Activated T-cell treated with anti-CD3 and anti-CD28 coated beads for 48 hours (primary cell): ENCODE data around the gene ETNK1.

ENCODE experiments used
- DNase-seq: peaks from one replicate; pipeline ENCODE4 v3.0.0-alpha.2; 2020; ENCODE audit warnings: low read depth

ETNK1 gene

DNA sequence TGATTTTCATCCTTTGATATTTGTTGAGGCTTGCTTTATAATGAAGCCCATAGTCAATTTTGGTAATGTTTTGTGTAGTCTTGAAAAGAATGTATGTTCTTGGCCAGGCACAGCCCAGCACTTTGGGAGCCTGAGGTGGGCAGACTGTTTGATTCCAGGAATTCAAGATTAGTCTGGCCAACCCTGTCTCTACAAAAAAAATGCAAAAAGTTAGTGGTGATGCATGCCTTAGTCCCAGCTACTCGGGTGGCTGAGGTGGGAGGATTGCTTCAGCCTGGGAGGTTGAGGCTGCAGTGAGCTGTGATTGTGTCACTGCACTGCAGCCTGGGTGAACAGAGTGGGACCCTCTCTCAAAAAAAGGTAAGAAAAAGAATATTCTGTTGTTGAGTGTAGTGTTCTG lies 10.8 kb downstream of the ETNK1 start:
- DNase-seq = no peak

DNA sequence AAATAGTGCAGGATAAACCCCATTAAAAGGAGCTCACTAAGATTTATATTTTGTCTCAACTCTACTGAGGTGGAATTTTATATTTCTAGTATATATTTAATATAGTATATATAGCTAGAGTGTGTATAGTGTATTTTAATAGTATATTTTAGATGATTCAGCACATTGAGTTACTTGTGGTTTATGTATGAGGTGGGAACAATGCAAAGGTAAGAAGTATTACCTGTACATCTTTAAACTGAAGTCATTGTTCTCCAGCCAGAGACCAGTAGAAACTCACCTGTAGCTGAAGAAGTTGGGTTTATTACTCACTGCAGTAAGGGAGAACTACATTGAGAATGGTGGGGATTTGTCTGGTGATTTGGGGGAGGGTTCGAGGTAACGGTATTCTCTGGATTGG lies 15.9 kb downstream of the ETNK1 start:
- DNase-seq = no peak

DNA sequence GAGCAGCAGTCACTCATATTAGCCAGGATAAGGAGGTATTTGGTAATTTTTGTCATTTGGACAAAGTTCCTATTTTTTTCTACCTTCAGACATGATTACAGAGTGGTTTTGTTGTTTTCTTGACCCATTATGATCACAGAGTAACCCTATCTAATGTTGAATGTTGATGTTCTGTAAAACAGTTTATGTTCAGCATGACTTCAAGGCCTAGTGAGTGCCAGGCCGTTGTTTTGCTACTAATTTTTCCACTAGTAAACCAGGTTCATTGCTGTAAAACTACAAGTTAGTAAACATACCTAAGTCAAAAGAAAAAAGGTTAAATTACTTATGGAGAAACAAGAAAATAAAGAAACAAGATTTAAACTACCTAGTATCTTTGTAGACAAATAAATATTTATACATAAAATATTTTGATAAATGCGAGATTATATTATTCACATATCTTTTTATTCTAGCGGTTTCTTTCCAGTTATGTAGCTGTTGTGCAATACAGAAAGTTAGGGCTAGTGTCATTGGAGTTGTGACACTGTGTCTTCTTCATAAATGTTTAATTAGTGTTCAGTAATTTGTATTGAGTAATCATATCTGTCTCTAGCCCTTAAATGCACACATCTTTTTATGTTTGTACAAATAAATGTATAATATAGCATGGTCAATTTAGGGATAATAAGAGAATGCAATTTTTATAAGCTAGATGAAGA lies 16.5 kb downstream of the ETNK1 start:
- no peak for DNase-seq

DNA sequence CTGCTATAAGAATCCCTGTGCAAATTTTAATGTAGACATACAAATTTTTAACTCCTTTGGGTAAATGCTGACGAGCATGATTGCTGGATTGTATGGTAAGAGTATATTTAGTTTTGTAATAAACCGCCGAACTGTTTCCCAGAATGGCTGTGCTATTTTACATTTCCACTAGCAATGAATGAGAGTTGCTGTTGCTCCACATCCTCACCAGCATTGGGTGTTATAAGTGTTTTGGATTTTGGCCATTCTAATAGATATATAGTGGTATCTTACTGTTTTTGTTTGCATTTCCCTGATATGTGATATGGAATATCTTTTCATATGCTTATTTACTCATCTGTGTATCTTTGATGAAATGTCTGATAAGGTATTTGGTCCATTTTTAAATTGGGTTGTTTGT lies 23.7 kb downstream of the ETNK1 start:
- DNase-seq = no peak

DNA sequence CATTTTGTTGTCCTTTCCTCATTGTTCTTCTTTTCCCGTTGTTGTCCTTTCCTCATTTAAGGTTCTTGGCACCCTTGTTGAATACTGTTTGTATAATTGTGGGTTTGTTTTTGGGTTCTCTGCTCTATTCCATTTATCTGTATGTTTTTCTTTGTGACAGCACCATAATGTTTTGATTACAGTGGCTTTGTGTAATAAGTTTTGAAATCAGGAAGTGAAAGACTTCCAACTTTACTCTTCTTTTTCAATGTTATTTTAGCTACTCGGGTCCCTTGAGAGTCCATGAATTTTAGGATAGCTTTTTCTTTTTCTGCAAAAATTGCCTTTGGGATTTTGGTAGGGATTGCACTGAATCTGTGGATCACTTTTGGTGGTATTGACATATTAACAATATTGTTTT lies 28.1 kb downstream of the ETNK1 start:
- no peak for DNase-seq

DNA sequence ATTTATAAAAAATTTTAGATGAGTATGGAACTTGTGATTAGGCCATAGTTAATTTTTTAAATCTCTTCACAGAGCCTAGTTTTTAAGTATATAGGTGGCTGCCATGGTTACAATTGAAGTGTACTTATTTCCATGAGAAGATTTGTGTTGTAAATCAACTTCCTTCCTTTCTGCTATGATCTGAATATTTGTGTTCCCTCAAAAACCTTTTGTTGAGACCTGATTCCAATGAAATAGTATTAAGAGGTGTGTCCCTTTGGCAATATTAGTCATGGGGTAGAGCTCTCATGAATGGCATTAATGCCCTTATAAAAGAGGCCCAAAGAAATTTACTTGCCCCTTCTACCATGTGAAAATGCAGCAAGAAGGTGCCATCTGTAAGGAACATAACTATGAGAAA lies 28.8 kb downstream of the ETNK1 start:
- no peak for DNase-seq

DNA sequence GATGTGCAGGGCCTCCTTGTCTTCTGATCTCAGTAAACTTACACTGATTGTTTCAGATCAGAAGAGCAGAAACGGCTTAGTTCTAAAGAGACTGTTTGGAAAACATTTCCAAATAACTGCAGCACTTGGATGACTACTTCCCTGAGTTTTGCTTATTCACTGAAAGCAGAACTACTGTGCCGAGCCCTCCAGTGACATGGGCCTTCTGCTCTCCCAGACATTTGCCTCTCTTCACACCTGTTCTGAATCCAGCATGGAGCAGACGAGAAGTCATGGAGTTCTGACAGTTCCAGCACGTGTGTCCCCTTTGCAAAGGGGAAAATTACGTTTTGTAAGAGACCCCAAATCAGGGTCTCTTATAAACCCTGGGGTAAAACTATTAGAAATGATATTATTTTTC lies 31.4 kb downstream of the ETNK1 start:
- DNase-seq = no peak

DNA sequence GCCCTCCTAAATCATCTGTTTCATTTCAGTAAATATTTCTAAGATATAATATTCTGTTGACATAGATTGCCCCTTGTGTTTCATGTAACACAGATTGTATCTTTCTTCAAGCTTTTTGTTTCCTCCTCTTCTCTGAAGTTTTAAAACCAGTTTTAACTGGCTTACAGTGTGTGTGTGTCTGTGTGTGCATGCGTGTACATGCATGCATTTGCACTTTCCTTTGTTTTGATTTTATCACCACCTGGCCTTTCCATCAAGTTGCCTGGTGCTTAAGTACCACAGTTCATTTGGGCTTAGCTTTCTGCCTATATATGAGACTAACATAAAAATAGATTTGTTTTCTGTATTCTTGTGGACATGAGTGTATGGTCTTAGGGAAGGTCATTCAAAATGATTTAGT lies 31.9 kb downstream of the ETNK1 start:
- DNase-seq = no peak

DNA sequence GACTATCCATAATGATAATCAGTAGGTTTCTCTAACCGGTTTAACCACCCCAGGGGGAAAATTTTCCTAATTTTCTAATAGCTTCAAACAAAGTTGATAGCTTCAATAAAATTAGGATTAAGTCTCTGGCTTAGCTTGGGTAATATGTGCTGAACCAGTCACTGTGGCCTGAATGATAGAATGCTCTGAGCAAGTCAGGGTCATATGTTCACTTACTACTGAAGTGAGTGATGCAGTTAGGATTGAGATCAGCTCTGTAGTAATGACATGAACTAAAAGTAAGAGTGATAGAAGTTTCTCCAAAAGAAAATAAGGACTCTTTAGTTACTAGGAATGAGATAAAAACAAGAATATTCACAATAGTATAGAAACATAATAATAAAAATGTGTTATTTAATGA lies 32.6 kb downstream of the ETNK1 start:
- DNase-seq = no peak

DNA sequence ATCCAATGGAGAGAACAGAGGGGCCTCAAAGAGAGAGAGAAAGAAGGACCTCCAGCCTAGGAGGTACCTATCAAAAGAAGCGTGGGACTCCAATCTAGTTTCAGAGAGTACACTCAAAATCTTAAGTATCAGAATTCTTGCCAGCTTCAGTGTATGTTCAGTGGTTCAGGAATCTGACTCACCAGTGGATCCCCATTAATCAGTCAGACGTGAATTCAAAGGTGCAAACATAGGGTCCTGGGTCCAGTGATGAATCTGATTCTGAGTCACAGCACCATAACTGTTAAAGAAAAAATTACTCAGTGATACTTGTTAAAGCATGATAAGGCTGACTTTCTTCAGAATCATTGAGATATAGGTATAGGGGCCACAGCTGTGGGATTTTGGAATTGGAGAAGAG lies 33.2 kb downstream of the ETNK1 start:
- no peak for DNase-seq

DNA sequence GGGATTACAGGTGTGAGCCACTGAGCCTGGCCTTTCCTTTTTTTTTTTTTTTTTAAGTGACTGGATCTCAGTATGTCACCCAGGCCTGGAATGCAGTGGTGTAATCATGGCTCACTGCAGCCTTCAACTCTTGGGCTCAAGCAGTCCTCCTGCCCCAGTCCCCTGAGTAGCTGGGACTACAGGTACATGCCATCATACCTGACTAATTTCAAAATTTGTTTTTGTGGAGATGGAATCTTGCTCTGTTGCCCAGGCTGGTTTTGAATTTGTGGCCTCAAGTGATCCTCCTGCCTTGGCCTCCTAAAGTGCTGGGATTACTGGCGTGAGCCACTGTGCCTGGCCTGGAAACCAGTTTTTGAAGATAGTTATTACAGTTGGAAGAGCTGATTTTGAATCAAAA lies 37.4 kb downstream of the ETNK1 start:
- DNase-seq = no peak

DNA sequence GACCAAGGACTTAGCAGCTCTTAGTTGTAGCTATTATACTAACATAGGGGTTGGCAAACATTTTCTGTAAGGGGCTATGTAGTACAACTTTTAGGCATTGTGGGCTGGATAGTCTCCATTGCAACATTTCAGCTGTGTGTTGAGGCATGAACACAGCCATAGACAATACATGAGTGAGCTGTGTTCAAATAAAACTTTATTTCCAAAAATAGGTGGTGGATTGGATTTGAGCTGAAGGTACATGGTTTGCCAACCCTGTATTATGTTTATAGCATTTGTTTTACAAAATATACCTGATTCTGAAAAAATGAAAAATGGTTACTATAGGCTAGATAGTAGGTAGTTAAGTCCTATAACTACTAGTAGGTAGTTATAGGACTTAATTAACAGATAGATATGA lies 40.5 kb downstream of the ETNK1 start:
- DNase-seq = no peak

DNA sequence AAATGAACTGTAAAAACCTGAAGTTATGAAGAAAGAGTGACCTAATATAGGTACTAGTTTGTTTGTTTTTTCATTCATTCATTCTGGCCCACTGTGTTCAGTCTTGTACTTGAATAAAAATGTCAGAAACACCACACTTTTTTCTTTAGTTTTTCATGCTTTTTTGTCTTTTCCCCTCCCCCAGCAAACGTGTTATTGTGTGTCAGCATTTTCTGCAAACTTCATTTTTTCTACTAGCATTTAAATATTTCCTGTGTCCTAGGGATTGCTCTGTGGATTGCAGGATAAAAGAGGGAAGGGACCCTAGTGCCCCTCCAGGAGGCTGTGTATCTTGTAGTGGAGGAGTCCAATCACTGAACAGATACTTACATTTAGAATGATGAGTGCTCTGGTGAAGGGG lies 42.2 kb downstream of the ETNK1 start:
- DNase-seq = no peak

DNA sequence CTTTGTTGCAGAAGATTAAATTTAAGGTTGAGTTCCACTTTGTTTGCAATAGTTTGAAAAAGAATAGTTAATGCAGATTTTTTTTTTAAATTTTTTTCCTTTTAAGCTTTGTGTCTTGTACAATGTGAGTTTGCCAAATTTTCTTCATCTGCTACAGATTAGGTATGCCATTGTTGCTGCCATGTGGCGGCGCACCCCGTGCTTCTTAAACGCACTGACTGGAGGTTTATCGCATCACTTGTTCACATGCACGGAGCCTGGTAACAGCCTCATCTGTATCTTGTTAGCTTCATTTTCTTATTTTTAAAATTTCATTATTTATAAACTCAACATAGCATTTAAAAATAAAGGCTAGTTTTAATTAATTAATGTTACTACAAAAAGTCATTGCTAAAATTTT lies 43.5 kb downstream of the ETNK1 start:
- no peak for DNase-seq

DNA sequence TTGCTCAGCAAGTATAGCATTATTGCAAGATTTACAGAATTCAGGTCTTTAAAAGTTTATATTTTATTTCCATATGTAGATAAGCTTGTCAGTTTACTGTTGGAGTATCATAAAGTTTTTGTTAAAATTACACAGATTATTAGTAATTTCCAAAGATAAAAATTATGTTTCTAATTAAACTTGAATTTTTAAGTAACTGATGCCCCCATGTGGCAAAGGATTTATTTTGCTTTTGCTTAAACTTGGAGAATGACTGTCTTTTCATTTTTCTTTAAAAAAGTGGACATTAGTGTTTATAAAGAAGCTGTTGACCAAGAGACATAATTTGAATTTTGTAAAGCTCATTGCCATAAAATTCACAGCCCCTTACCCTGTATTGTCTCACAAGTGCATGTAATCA lies 45.8 kb downstream of the ETNK1 start:
- DNase-seq = no peak

DNA sequence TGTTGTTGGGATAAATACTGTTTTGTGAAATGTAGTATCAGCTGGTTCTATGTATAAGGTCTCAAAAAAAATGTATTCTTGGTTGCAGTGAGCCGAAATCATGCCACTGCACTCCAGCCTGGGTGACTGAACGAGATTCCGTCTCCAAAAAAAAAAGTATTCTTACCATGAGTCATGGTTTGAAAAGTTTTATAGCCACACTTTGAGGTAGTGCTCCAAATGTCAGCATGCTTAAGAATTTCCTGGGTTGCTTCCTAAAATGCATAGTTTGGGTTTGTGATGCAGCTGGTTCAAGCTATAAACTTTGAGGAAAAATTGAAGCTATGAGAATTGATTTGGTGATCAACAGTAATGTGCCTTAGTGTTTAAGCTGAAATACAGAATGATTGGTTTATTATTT lies 48.0 kb downstream of the ETNK1 start:
- no peak for DNase-seq

DNA sequence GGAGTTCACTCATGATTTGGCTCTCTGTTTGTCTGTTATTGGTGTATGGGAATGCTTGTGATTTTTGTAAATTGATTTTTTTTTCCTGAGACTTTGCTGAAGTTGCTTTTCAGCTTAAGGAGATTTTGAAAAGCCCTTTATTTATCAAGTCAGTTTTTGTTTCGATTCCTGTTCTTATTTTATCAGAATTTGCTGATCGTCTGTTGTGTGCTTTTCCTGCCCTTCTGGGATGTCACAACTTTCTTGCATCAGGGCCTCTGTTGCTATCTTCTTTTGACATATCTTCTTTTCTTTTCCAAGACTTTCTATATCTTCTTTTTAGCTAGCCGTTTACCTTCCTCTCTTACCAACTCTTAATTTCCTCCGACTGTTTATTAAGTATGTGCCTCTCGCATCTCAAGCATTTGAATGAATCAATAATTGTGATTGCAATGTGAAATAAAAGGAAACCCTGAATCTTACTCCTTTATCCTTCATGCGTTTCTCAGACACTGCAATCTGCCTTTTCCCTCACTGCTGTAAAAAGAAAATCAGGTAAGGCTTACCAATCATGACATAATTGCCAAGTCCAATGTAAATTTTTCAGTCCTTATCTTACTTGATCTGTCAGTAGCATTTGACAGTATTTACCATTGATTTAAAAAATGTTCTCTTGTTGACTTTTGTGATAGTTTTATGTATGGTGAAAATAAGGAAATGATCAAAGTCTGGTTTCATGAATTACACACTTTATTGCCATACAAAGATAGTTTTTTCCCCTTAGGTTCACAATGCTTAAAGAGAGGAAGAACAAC lies 53.0 kb downstream of the ETNK1 start:
- DNase-seq = no peak

DNA sequence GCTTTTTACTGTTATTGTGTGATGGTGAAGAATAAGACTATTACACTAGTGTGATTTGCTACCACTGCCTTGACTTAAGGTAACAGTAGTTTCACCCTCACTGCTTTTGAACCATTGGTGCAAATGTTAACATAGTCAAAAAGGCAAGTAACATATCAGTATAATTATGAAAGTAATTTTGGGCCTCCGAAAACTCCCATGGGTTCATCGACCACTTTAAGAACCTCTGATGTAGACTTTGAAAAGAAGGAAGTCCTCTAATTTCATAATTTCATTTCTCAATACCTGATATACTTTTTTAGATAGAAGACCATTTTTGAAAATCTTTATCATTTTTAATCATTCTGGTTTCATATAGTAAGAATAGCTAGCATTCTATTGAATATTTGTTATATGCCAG lies 57.7 kb downstream of the ETNK1 start:
- DNase-seq = no peak

DNA sequence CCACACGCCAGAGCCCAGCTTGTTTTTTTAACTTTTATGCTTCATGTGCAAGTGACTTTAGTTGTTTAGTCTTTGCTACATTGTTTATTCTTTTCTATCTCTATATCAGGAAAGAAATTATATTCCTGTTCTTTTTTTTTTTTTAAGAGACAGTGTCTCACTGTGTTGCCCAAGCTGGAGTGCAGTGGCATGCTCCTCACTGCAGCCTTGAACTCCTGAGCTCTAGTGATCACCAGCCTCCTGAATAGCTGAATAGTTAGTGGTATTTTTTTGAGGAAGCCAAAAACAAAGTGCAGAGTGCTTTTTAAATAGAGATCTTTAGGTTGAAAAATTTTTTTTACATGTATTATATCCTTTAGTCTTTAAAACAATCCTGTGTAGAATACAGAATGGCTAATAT lies 58.2 kb downstream of the ETNK1 start:
- DNase-seq = no peak

DNA sequence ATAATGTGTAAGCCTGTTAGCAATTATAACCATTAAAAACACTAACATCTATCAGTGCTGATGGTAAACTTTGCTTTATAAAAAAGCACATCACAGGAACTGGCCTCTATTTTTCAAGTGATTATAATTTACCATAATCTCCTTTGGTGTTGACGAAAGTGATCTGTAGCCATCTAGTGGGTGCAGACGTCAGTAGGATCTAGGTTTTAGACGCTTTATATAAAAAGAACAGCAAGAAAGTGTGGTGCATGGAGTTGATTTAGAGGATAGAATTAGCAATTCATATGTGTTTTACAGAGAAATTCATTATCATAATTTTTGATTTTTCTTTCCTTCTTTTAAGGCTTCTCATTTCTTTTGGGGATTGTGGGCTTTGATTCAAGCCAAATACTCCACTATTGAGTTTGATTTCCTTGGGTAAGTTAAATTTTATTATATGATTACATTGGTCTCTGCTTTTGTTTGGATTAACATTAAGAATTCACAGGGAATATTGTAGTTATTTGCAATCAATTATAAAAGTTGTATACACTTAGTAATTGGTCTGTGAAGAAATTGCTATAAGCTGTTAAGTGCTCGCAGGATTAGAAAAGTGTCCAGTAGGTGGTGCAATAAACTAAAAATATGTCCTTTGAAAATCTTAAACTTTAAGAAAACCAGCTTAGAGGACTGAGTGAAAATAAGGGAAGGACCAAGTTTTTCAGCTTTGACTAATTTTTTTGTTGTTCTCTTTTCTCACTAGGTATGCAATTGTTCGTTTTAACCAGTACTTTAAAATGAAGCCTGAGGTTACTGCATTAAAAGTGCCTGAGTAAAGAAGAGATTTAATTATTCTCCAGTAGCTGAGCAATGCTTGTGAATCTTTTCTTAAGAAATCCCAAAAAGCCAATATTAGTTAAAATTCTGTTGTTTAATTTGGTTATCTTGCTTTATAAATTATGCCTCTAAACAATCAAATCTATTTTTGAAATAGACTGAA lies 59.5 kb downstream of the ETNK1 start:
- no peak for DNase-seq

DNA sequence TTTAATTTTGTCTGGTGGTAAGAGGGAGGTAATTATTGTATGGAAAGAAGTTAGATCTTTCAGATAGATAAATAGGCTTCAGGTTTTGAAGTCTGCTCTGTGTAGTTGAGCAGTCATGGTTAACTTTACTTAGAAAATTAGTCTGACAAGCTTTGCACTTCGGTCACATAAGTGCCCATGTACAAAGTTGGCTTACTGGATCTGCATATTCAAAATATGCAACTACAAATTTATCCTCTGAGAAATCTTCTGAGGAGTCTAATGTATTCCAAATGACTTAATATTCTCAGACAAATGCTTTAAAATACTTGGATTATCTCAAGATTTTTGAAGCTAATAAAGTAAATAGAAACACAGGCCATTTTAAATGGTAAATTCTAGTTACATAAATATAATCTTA lies 61.2 kb downstream of the ETNK1 start:
- DNase-seq = no peak

DNA sequence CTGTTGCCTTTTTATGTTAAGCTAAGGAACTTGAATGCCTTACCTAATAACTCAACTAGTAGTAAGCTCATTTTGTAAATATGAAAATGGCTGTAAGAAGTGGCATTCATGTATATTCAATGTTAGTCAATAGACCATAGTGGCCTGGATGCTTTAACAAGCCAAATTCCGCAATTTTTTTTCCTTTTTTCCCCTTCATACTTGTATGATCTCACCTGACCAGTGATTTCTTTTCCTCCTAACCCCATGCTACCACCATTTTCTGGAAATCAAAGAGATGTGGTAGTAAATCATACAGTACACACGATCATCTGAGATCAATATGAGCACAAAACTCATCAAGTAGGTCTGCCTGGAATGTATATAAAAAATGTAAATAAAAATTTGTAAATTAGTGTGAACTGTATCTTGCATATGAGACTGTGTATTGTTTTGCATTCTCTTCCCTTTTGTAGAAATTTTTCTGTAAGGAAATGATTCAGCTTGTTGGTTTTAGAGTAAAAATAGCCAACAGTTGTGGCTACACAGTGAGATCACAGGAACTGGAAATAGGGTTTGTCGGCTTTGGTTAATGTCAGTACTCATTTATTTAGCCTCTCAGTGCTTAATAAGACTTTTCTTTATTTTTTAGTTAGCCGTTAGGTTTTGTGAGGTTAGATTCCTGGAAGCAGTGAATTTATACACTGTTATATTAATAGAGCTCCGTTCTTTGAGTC lies 62.5 kb downstream of the ETNK1 start:
- DNase-seq = no peak
